ENCODE measurements around the gene TRIM69. TPM values are rescaled to one million over a fixed set of nuclear protein-coding genes. Genes with fewer than 3 reads are reported as not detected.
A peak's percentile ranks its signal among the peaks of the same experiment; 100 is the strongest.

The TRIM69 gene
- total and polyA plus RNA-seq, 2 of the 8 experiments (the other 6 are each of a cell fraction or from before 2014, with no cell fraction given), result 4.3 to 6.2 TPM

GRCh38 chr15:44726136-44726535, 10.2 kb upstream of the TRIM69 start:
- H3K9ac ChIP-seq (replicated peaks in 1 of 4; ENCODE audit: extremely low read depth in 1 of 4, low read depth in 3 of 4, low read length in 3 of 4), result no peak overlapping the region
- no peaks in the 10 kb centered on the region for H3K36me3 ChIP-seq (ENCODE audit: control insufficient read depth in 2 of 4, insufficient read depth in 4 of 4, low read length in 3 of 4)
- no peak overlapping the region for H3K27ac ChIP-seq (ENCODE audit: low read depth, low read length)
- H3K56ac ChIP-seq (replicated peaks; ENCODE audit: insufficient read length, low read depth, low read length), result no peak overlapping the region
- no peak overlapping the region for H3K14ac ChIP-seq (ENCODE audit: insufficient read length)
- peaks cover 7% of the 10 kb centered on the region for H3K23me2 ChIP-seq (ENCODE audit: low read depth, low read length)
- H2AK5ac ChIP-seq (ENCODE audit: low read depth, low read length), result no peak overlapping the region
- no peaks in the 10 kb centered on the region for H3K79me2 ChIP-seq (ENCODE audit: control insufficient read depth in 1 of 2, insufficient read depth in 2 of 2, low read length in 2 of 2)
- no peak overlapping the region for H2BK15ac ChIP-seq (ENCODE audit: low read length)
- POLR2A ChIA-PET (ENCODE audit: partially characterized antibody), result interaction anchor here (0.7 to 6.3 kb wide), 5 partner anchors 10 to 63 kb away, joined by 3 to 64 read pairs (median 4); partner anchors contain the start of genes B2M, PATL2, SPG11 and TRIM69
- H3K4me2 ChIP-seq (ENCODE audit: insufficient read depth in 1 of 2, low read depth in 2 of 2, low read length in 2 of 2), result peak overlapping the region; percentile 0 to 41; a peak in 1 of 4 replicates
- H4K8ac ChIP-seq (ENCODE audit: extremely low read depth, insufficient read depth, low read length), result no peak overlapping the region
- H3K9me3 ChIP-seq (ENCODE audit: insufficient read depth in 2 of 2, low read depth in 1 of 2, low read length in 1 of 2), result no peaks in the 10 kb centered on the region
- peak overlapping the region; percentile 4 for H4K5ac ChIP-seq (ENCODE audit: insufficient read length, low read depth, low read length)
- H2BK120ac ChIP-seq (replicated peaks; ENCODE audit: low read depth, low read length), result no peak overlapping the region
- H4K20me1 ChIP-seq (replicated peaks in 1 of 2; ENCODE audit: control insufficient read depth in 1 of 2, insufficient read depth in 2 of 2, low read length in 2 of 2), result no peaks in the 10 kb centered on the region
- CTCF ChIA-PET (ENCODE audit: partially characterized antibody), result interaction anchor here (0.6 to 4.9 kb wide), 5 partner anchors 10 to 191 kb away, joined by 3 to 31 read pairs (median 8); partner anchors contain the start of genes SPG11 and TRIM69
- no peak for DNase-seq (ENCODE audit: low read depth in 1 of 2, low spot score in 2 of 2)
- H3K23ac ChIP-seq (ENCODE audit: insufficient read length), result no peak overlapping the region
- H2BK20ac ChIP-seq (ENCODE audit: low read length), result no peak overlapping the region
- 83% methylated on average over 7 of the region's 7 CpGs; no CpG with 5 or more reads in 1 of the 2 experiments for WGBS, 2 experiments (ENCODE audit: extremely low coverage in 1 of 2, insufficient coverage in 1 of 2, insufficient read length in 1 of 2, insufficient replicate concordance in 2 of 2, low coverage in 1 of 2, low lambda C conversion rate in 2 of 2, missing lambda C conversion rate in 1 of 2)
- no peak overlapping the region for H3K18ac ChIP-seq (ENCODE audit: extremely low read depth, low read length)
- no peak overlapping the region for H2BK12ac ChIP-seq (ENCODE audit: low read depth, low read length)
- H3K79me1 ChIP-seq (ENCODE audit: low read depth, low read length), result no peaks in the 10 kb centered on the region
- peak overlapping the region; percentile 87 for H2AFZ ChIP-seq (ENCODE audit: low read length)
- no peak overlapping the region; the same call in 1 of the 2 replicates for H2BK5ac ChIP-seq (ENCODE audit: low read depth, low read length)
- H3K27me3 ChIP-seq (replicated peaks in 1 of 4; ENCODE audit: control insufficient read depth in 3 of 4, extremely low read depth in 1 of 4, insufficient read depth in 3 of 4, low read length in 3 of 4), result no peaks in the 10 kb centered on the region
- no peak overlapping the region for H3K4ac ChIP-seq (replicated peaks; ENCODE audit: insufficient read length, low read depth, low read length)
- no peak overlapping the region for H4K91ac ChIP-seq (replicated peaks; ENCODE audit: insufficient read length, low read length)
- no peak for FAIRE-seq
- no peak overlapping the region for H3K4me3 ChIP-seq (ENCODE audit: extremely low read depth in 1 of 4, insufficient read depth in 2 of 4, low read depth in 3 of 4, low read length in 4 of 4)
- peaks cover 0 to 7% (median 4%) of the 10 kb centered on the region in 4 experiments; a peak in 4 of 7 replicates for H3K4me1 ChIP-seq (replicated peaks in 1 of 4; ENCODE audit: control insufficient read depth in 3 of 4, insufficient read depth in 4 of 4, low read length in 3 of 4)
- TF ChIP-seq SUZ12 (IDR thresholded peaks at IDR 0.05; ENCODE audit: low read length) (no peak), KDM5A (IDR thresholded peaks at IDR 0.05; ENCODE audit: low read length) (no peak), POLR2AphosphoS5 (IDR thresholded peaks at IDR 0.05; ENCODE audit: low read depth, low read length) (no peak), HDAC2 (IDR thresholded peaks at IDR 0.05; ENCODE audit: borderline replicate concordance in 1 of 2, low read depth in 2 of 2, low read length in 2 of 2) (no peak), NANOG (IDR thresholded peaks at IDR 0.05; ENCODE audit: insufficient read depth, low read depth, low read length, poor library complexity, severe bottlenecking) (no peak), CBX5 (IDR thresholded peaks at IDR 0.05; ENCODE audit: low read depth, low read length) (no peak), CTCF (IDR thresholded peaks at IDR 0.05; ENCODE audit: control extremely low read depth in 1 of 3, insufficient read depth in 1 of 3, low read depth in 1 of 3, low read length in 3 of 3) (no peak), PHF8 (conservative IDR thresholded peaks at IDR 0.05; ENCODE audit: low read depth, low read length) (no peak), BRCA1 (IDR thresholded peaks at IDR 0.05; ENCODE audit: low read depth, low read length) (no peak)

Measured in H1 (cell line).